ENCODE results near the gene CARD14. TPM values are rescaled to one million over a fixed set of nuclear protein-coding genes. Genes with fewer than 3 reads are reported as not detected.

CARD14 gene
- total and polyA plus RNA-seq, 2 experiments from 2014 or later: 0.08 to 0.52 TPM

DNA sequence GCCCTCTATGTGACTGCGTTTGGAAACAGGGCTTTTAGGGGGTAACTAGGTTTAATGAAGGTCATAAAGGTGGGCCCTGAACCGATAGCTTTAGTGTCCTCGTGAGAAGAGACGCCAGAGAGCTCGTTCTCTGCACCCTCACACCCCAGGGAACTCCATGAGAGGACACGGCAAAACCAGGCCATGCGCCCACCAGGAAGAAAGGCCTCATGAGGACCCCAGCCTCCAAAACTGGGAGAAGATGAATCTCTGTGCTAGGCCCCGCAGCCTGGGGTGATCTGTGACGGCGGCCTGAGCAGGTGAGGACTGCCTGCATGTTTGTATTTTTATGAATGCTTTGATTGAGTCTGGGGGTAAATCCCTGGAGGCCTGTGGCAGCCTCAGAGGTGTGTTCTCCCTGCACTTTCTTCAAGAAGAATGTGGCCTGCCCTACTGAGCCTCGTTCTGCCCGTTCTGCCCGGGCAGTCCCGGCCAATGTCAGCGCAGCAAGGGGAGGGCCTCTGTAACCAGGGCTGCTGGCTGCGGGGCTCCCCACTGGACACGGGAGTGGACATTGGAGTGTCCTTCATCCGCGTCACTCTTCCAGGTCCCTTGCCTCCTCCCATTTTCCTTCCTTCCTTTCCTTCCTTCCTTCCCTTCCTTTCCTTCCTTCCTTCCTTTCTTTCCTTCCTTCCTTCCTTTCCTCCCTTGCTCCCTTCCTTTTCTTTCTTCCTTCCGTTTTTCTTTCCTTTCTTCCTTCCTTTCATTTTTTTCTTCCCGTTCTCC lies 84.0 kb downstream of the CARD14 start (continued):
- TF ChIP-seq, protein P1, sequence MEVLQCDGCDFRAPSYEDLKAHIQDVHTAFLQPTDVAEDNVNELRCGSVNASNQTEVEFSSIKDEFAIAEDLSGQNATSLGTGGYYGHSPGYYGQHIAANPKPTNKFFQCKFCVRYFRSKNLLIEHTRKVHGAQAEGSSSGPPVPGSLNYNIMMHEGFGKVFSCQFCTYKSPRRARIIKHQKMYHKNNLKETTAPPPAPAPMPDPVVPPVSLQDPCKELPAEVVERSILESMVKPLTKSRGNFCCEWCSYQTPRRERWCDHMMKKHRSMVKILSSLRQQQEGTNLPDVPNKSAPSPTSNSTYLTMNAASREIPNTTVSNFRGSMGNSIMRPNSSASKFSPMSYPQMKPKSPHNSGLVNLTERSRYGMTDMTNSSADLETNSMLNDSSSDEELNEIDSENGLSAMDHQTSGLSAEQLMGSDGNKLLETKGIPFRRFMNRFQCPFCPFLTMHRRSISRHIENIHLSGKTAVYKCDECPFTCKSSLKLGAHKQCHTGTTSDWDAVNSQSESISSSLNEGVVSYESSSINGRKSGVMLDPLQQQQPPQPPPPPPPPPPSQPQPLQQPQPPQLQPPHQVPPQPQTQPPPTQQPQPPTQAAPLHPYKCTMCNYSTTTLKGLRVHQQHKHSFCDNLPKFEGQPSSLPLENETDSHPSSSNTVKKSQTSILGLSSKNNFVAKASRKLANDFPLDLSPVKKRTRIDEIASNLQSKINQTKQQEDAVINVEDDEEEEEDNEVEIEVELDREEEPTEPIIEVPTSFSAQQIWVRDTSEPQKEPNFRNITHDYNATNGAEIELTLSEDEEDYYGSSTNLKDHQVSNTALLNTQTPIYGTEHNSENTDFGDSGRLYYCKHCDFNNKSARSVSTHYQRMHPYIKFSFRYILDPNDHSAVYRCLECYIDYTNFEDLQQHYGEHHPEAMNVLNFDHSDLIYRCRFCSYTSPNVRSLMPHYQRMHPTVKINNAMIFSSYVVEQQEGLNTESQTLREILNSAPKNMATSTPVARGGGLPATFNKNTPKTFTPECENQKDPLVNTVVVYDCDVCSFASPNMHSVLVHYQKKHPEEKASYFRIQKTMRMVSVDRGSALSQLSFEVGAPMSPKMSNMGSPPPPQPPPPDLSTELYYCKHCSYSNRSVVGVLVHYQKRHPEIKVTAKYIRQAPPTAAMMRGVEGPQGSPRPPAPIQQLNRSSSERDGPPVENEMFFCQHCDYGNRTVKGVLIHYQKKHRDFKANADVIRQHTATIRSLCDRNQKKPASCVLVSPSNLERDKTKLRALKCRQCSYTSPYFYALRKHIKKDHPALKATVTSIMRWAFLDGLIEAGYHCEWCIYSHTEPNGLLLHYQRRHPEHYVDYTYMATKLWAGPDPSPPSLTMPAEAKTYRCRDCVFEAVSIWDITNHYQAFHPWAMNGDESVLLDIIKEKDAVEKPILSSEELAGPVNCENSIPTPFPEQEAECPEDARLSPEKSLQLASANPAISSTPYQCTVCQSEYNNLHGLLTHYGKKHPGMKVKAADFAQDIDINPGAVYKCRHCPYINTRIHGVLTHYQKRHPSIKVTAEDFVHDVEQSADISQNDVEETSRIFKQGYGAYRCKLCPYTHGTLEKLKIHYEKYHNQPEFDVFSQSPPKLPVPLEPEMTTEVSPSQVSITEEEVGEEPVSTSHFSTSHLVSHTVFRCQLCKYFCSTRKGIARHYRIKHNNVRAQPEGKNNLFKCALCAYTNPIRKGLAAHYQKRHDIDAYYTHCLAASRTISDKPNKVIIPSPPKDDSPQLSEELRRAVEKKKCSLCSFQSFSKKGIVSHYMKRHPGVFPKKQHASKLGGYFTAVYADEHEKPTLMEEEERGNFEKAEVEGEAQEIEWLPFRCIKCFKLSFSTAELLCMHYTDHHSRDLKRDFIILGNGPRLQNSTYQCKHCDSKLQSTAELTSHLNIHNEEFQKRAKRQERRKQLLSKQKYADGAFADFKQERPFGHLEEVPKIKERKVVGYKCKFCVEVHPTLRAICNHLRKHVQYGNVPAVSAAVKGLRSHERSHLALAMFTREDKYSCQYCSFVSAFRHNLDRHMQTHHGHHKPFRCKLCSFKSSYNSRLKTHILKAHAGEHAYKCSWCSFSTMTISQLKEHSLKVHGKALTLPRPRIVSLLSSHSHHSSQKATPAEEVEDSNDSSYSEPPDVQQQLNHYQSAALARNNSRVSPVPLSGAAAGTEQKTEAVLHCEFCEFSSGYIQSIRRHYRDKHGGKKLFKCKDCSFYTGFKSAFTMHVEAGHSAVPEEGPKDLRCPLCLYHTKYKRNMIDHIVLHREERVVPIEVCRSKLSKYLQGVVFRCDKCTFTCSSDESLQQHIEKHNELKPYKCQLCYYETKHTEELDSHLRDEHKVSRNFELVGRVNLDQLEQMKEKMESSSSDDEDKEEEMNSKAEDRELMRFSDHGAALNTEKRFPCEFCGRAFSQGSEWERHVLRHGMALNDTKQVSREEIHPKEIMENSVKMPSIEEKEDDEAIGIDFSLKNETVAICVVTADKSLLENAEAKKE (CRISPR knock-in tag; IDR thresholded peaks at IDR 0.05): no peak
- TF ChIP-seq ZNF114 (CRISPR knock-in tag; IDR thresholded peaks at IDR 0.05): no peak
- no peak for TF ChIP-seq POLR2AphosphoS5 (IDR thresholded peaks at IDR 0.05; ENCODE audit: low read depth)
- TF ChIP-seq, protein P2, sequence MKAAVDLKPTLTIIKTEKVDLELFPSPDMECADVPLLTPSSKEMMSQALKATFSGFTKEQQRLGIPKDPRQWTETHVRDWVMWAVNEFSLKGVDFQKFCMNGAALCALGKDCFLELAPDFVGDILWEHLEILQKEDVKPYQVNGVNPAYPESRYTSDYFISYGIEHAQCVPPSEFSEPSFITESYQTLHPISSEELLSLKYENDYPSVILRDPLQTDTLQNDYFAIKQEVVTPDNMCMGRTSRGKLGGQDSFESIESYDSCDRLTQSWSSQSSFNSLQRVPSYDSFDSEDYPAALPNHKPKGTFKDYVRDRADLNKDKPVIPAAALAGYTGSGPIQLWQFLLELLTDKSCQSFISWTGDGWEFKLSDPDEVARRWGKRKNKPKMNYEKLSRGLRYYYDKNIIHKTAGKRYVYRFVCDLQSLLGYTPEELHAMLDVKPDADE (IDR thresholded peaks at IDR 0.05): no peak

DNA sequence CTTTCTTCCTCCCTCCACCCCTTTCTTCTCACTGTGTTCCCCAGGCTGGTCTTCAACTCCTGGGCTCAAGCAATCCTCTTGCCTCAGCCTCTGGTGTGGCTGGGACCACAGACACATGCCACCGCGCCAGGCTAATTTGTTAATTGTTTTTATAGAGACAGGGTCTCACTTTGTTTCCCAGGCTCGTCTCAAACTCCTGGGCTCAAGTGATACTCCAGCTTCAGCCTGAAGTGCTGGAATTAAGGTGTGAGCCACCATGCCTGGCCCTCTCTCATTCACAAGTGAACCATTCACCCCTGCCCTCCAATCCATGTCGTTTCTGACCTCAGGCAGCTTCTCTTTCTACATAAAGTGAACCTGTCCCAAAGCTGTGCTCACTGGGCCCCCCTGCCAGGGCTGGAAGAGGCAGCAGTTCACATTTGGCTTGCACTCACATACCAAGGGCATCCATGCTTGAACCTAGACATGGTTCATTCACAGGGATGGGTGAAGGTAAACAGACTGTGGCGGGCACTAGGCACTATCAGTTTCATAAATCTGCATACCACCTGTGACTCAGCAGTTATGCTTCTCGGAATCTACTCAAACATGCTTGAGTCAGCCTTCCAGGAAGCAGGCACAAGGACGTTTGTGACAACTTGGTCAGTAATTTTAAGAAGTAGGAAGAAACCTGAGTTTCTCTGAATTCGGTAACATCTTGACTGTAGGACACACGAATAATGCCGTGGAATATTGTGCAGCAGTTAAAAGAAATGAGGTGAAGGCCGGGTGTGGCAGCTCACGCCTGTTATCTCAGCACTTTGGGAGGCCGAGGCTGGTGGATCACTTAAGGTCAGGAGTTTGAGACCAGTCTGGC lies 84.8 kb downstream of the CARD14 start:
- no peak overlapping the region for H2AFZ ChIP-seq
- no peaks in the 10 kb centered on the region for H3K9me2 ChIP-seq (ENCODE audit: insufficient read depth)
- H4K20me1 ChIP-seq (replicated peaks; ENCODE audit: insufficient read depth): no peaks in the 10 kb centered on the region; the same call in 1 of the 2 replicates
- H3K4me3 Mint-ChIP-seq: no peak overlapping the region
- no peak overlapping the region for H3K4me2 ChIP-seq
- ATAC-seq: no peak
- H3K4me1 ChIP-seq (ENCODE audit: insufficient read depth): peaks cover 27% of the 10 kb centered on the region
- DNase-seq (ENCODE audit: low spot score): no peak
- H3K27ac Mint-ChIP-seq: peak overlapping the region; percentile 75; the same call in 1 of the 2 replicates
- H3K9me3 Mint-ChIP-seq: no peaks in the 10 kb centered on the region
- H3K4me3 ChIP-seq: no peak overlapping the region
- peaks cover 31% of the 10 kb centered on the region for H3K4me1 Mint-ChIP-seq
- peak overlapping the region; percentile 63 for H3K27ac ChIP-seq (ENCODE audit: low read depth)
- H3K27me3 Mint-ChIP-seq (ENCODE audit: insufficient read depth, low read depth, poor library complexity): peaks cover 17% of the 10 kb centered on the region
- H3K36me3 ChIP-seq (ENCODE audit: insufficient read depth): no peaks in the 10 kb centered on the region
- H3K27me3 ChIP-seq (ENCODE audit: insufficient read depth): no peaks in the 10 kb centered on the region
- H3K36me3 Mint-ChIP-seq (ENCODE audit: low read depth): no peaks in the 10 kb centered on the region
- H3K79me2 ChIP-seq (replicated peaks; ENCODE audit: insufficient read depth): no peaks in the 10 kb centered on the region
- H3F3A ChIP-seq (replicated peaks; ENCODE audit: low read depth): peaks cover 28% of the 10 kb centered on the region
- TF ChIP-seq POLR2AphosphoS5 (IDR thresholded peaks at IDR 0.05; ENCODE audit: low read depth) (no peak), EZH2 (IDR thresholded peaks at IDR 0.05; ENCODE audit: low read depth, unreplicated experiment) (no peak), ZNF331 (CRISPR knock-in tag; IDR thresholded peaks at IDR 0.05; ENCODE audit: low read depth) (no peak), ZNF114 (CRISPR knock-in tag; IDR thresholded peaks at IDR 0.05) (no peak), JUNB (IDR thresholded peaks at IDR 0.05; ENCODE audit: unreplicated experiment) (no peak), EZH2phosphoT487 (IDR thresholded peaks at IDR 0.05; ENCODE audit: unreplicated experiment) (no peak)
- TF ChIP-seq, protein P3, sequence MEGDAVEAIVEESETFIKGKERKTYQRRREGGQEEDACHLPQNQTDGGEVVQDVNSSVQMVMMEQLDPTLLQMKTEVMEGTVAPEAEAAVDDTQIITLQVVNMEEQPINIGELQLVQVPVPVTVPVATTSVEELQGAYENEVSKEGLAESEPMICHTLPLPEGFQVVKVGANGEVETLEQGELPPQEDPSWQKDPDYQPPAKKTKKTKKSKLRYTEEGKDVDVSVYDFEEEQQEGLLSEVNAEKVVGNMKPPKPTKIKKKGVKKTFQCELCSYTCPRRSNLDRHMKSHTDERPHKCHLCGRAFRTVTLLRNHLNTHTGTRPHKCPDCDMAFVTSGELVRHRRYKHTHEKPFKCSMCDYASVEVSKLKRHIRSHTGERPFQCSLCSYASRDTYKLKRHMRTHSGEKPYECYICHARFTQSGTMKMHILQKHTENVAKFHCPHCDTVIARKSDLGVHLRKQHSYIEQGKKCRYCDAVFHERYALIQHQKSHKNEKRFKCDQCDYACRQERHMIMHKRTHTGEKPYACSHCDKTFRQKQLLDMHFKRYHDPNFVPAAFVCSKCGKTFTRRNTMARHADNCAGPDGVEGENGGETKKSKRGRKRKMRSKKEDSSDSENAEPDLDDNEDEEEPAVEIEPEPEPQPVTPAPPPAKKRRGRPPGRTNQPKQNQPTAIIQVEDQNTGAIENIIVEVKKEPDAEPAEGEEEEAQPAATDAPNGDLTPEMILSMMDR (conservative IDR thresholded peaks at IDR 0.05; ENCODE audit: low read depth in 2 of 2): no peak
- TF ChIP-seq, protein P2 (IDR thresholded peaks at IDR 0.05): no peak
